ENCODE measurements around the gene GGA2. TPM values are rescaled to one million over a fixed set of nuclear protein-coding genes. Genes with fewer than 3 reads are reported as not detected.

The GGA2 gene
- total RNA-seq, 4 donors from 2014 or later, result 44.1 to 117 (median 53.4) TPM

DNA sequence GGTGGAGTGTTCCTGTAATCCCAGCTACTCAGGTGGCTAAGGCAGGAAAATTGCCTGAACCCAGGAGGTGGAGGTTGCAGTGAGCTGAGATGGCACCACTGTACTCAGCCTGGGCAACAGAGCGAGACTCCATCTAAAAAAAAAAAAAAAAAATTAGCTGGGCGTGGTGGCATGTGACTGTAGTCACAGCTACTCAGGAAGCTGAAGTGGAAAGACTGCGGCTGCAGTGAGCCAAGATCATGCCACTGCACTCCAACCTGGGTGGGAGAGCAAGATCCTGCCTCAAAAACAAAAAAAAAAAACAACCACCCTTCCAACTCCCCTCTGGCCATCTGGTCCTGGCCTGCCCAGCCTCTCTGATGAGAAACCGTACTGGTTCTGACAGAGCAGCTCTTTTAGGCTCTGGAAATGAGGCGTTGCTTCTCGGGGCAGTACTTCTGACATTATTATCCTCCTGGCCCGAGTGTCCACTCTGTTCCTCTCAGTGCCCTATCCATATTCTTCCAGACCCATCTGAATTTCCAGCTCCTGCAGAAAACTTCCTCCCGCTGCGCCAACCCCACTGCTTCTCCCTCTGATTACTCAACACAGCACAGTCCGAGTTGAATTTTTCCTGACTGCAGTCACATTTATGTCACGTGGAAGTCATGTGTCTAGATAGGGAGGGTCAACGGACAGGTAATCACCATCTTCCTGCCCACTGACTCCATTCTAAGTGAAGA is 13.3 kb downstream of the GGA2 start:
- Histone ChIP-seq H3K36me3 (peaks cover 35% of the 10 kb centered on the region), H3K27ac (peak overlapping the region; percentile 53), H3K9me3 (no peaks in the 10 kb centered on the region), H3K4me1 (peaks cover 66% of the 10 kb centered on the region), H3K4me3 (peak overlapping the region; percentile 2), H3K27me3 (no peaks in the 10 kb centered on the region)
- DNase-seq (ENCODE audit: low spot score in 2 of 2), result no peak
- WGBS, result 17% methylated on average over 12 of the region's 12 CpGs
- TF ChIP-seq CTCF (IDR thresholded peaks at IDR 0.05) (no peak), POLR2A (IDR thresholded peaks at IDR 0.05) (no peak), POLR2AphosphoS5 (IDR thresholded peaks at IDR 0.05) (no peak), EP300 (IDR thresholded peaks at IDR 0.05) (no peak)

DNA sequence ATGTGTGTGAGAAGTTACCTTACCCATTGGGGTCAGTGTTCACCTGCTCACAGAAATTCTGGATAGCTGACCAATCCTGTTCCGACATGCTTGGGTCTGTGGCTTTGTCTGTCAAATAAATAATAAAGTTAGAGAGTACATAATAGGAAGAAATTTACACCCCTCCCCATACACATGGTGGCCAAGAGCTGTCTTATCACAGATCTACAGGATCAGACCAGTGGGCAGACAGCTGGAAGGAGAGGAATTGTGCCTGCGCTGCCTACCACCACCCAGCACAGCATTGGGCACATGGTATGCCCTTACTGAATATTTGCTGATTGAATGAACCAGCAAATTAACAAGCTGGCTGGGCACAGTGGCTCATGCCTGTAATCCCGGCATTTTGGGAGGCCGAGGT is 14.6 kb downstream of the GGA2 start:
- DNase-seq (ENCODE audit: low spot score in 2 of 2), result no peak
- H3K27me3 ChIP-seq, result no peaks in the 10 kb centered on the region
- H3K27ac ChIP-seq, result no peak overlapping the region
- peaks cover 42% of the 10 kb centered on the region for H3K36me3 ChIP-seq
- 99% methylated on average over 4 of the region's 4 CpGs for WGBS
- no peaks in the 10 kb centered on the region for H3K9me3 ChIP-seq
- no peak for TF ChIP-seq CTCF (IDR thresholded peaks at IDR 0.05)
- no peak for TF ChIP-seq POLR2A (IDR thresholded peaks at IDR 0.05)
- TF ChIP-seq EP300 (IDR thresholded peaks at IDR 0.05), result no peak
- no peak for TF ChIP-seq POLR2AphosphoS5 (IDR thresholded peaks at IDR 0.05)
- peaks cover 64% of the 10 kb centered on the region for H3K4me1 ChIP-seq
- H3K4me3 ChIP-seq, result no peak overlapping the region

DNA sequence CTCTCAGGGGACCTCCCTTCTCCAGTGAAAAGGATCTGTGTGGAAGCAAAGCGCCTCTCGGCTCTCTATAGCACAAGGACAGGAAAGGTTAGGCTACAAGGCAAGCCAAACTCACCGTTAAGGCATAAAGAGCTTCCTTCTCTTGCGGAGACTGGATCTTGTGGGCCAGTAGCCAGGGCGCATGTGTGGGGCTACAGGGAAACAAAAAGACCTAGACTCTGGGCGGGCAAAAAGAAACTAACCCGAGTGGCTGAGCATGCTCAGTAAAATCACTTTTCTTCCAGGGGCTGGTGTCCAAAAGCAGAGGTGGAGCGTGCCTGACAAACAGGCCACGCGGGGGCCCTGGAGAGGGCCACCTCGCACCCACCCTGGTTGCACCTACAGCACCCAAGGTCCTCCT is 16.1 kb downstream of the GGA2 start:
- TF ChIP-seq EP300 (IDR thresholded peaks at IDR 0.05) (no peak), POLR2AphosphoS5 (IDR thresholded peaks at IDR 0.05) (no peak), CTCF (IDR thresholded peaks at IDR 0.05) (no peak), POLR2A (IDR thresholded peaks at IDR 0.05) (no peak)
- WGBS, result 67% methylated on average over 10 of the region's 11 CpGs
- DNase-seq (ENCODE audit: low spot score in 2 of 2), result no peak
- Histone ChIP-seq H3K4me1 (peaks cover 51% of the 10 kb centered on the region), H3K9me3 (no peaks in the 10 kb centered on the region), H3K27me3 (no peaks in the 10 kb centered on the region), H3K4me3 (no peak overlapping the region), H3K36me3 (peaks cover 55% of the 10 kb centered on the region), H3K27ac (peak overlapping the region; percentile 46)

DNA sequence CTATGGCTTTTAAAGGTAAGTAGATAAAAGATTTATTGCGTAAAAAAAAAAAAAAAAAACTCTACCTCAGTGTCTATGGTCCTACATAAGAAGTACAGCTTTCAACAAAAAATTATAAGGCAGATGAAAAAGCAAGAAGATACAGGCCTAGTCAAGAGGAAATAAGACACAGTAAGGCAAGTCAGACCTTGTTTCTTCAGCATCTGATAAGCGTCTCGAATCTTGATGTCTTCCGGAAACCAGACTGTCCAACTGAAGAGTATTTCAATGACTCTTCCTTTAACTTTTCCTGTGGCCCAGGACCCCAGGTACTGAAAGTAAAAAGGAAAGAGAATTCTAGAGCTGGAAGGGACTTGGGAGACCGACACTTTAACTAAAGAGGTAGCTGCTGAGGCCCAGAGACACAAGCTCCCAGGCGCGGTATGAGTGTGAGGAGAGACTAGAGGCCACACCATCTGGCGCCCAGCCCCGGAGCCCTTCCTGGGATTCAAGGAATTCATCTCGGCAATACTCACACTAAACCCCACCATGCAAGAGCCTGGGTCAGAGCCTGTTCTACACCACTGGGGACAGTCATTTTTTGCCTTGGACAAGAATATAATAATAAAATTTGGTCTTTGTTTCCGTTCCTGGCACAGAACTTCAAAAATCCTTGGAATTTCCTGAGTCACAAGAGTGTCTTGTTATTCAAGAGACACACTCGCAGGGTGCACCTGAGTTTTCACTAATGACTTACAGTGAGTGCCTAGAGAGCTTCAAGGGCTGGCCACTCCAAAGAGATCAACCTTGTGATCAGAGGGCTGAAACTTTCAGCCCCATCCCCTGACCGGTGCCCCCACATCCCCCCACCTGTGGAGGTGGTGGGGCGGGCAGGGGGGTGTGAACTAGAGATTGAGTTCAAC is 18.6 kb downstream of the GGA2 start:
- H3K9me3 ChIP-seq, result no peaks in the 10 kb centered on the region
- H3K4me3 ChIP-seq, result no peak overlapping the region
- peaks cover 26% of the 10 kb centered on the region for H3K4me1 ChIP-seq
- TF ChIP-seq CTCF (IDR thresholded peaks at IDR 0.05) (no peak), EP300 (IDR thresholded peaks at IDR 0.05) (no peak), POLR2A (IDR thresholded peaks at IDR 0.05) (no peak), POLR2AphosphoS5 (IDR thresholded peaks at IDR 0.05) (no peak)
- H3K36me3 ChIP-seq, result peaks cover 79% of the 10 kb centered on the region
- no peaks in the 10 kb centered on the region for H3K27me3 ChIP-seq
- no peak for DNase-seq (ENCODE audit: low spot score in 2 of 2)
- WGBS, result 48% methylated on average over 14 of the region's 14 CpGs
- no peak overlapping the region for H3K27ac ChIP-seq

DNA sequence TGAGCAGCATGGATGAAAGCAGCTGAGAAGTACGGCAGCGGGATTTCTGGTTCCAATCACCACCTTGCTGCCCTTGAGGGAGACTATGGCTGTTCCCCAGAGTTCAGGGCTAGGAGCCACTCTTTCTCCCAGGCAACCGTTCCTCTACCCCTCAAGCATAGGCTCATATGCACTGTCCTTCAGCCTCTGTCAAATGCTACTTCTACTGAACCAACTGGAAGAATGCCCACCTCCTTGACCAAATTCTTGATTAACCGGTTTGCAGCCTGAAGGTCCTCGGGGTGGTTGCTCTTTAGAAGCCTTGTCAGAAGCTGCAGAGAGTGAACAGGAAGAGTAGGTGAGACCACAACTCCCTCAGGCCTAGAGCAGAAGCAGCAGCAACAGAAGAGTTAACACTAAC is 23.8 kb downstream of the GGA2 start:
- H3K9me3 ChIP-seq, result no peaks in the 10 kb centered on the region
- no peaks in the 10 kb centered on the region for H3K27me3 ChIP-seq
- TF ChIP-seq CTCF (IDR thresholded peaks at IDR 0.05) (no peak), POLR2AphosphoS5 (IDR thresholded peaks at IDR 0.05) (no peak), POLR2A (IDR thresholded peaks at IDR 0.05) (no peak), EP300 (IDR thresholded peaks at IDR 0.05) (no peak)
- H3K4me3 ChIP-seq, result no peak overlapping the region
- 67% methylated on average over 5 of the region's 5 CpGs for WGBS
- H3K27ac ChIP-seq, result no peak overlapping the region
- H3K36me3 ChIP-seq, result peaks cover 91% of the 10 kb centered on the region
- DNase-seq (ENCODE audit: low spot score in 2 of 2), result no peak
- H3K4me1 ChIP-seq, result peaks cover 7% of the 10 kb centered on the region

Data from suprapubic skin (tissue), 4 donors.